Keratinocyte (primary cell): ENCODE measurements around the gene NOL7.

Experiments
- EZH2 ChIP-seq: IDR thresholded peaks from one replicate; pipeline ENCODE4 v1.6.1; 2012; ENCODE audit warnings: inconsistent platforms, mild to moderate bottlenecking, low read length, moderate library complexity
- TF ChIP-seq, protein P1 (sequence below), 3 experiments: IDR thresholded peaks in 1 of 3; conservative IDR thresholded peaks in 1 of 3; optimal IDR thresholded peaks in 1 of 3; 2 replicates in 2 of 3; 3 replicates in 1 of 3; pipeline versions ENCODE3 to v1.5.1; 2011; ENCODE audit warnings: low read length in 3 of 3, mild to moderate bottlenecking in 3 of 3, moderate library complexity in 2 of 3, control low read depth in 1 of 3, inconsistent platforms in 1 of 3; ENCODE audit not compliant: insufficient read depth in 2 of 3; ENCODE audit errors: extremely low read depth in 1 of 3

- TF ChIP-seq, protein P1, sequence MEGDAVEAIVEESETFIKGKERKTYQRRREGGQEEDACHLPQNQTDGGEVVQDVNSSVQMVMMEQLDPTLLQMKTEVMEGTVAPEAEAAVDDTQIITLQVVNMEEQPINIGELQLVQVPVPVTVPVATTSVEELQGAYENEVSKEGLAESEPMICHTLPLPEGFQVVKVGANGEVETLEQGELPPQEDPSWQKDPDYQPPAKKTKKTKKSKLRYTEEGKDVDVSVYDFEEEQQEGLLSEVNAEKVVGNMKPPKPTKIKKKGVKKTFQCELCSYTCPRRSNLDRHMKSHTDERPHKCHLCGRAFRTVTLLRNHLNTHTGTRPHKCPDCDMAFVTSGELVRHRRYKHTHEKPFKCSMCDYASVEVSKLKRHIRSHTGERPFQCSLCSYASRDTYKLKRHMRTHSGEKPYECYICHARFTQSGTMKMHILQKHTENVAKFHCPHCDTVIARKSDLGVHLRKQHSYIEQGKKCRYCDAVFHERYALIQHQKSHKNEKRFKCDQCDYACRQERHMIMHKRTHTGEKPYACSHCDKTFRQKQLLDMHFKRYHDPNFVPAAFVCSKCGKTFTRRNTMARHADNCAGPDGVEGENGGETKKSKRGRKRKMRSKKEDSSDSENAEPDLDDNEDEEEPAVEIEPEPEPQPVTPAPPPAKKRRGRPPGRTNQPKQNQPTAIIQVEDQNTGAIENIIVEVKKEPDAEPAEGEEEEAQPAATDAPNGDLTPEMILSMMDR (optimal IDR thresholded peaks at IDR 0.05 in 1 of 3, IDR thresholded peaks at IDR 0.05 in 1 of 3, conservative IDR thresholded peaks at IDR 0.05 in 1 of 3; ENCODE audit: extremely low read depth in 1 of 3, insufficient read depth in 2 of 3, low read length in 3 of 3) = no peak
- no peak for TF ChIP-seq EZH2
These were observed 23.5 kb downstream of the NOL7 start for GRCh38 chr6:13638626-13639025.
